Upper lobe of left lung (tissue), 4 donors: ENCODE data around the gene SYT6.

Source experiments
- CTCF ChIP-seq, 6 experiments: fragments of 450-650 bp in 4 of 6; fragments of 200-600 bp in 2 of 6; sonication (generic) in 2 of 6; IDR thresholded peaks; one replicate each; pipeline ENCODE4 v1.5.1; 2016 to 2019; ENCODE audit warnings: antibody characterized with exemption in 6 of 6
- EP300 ChIP-seq, 4 donors: sonication (generic); formaldehyde crosslinking; IDR thresholded peaks; one replicate each; pipeline ENCODE4 v1.5.1; 2017; ENCODE audit warnings: antibody characterized with exemption in 4 of 4, control low read depth in 2 of 4
- POLR2A ChIP-seq, 4 donors: fragments of 450-650 bp; IDR thresholded peaks; one replicate each; pipeline ENCODE4 v1.5.1; 2016 to 2017; ENCODE audit warnings: antibody characterized with exemption in 4 of 4, mild to moderate bottlenecking in 2 of 4
- POLR2AphosphoS5 ChIP-seq, 2 donors: sonication (generic); formaldehyde crosslinking; IDR thresholded peaks; one replicate each; pipeline ENCODE4 v1.5.1; 2017; ENCODE audit warnings: antibody characterized with exemption in 2 of 2

GRCh38 chr1:114043054-114043453 lies 110.6 kb downstream of the SYT6 start:
- TF ChIP-seq POLR2A (IDR thresholded peaks at IDR 0.05) (no peak), CTCF (IDR thresholded peaks at IDR 0.05) (no peak), EP300 (IDR thresholded peaks at IDR 0.05) (no peak), POLR2AphosphoS5 (IDR thresholded peaks at IDR 0.05) (no peak)
